ENCODE data around the gene CAMTA1.

CAMTA1 gene

GRCh38 chr1:7383671-7384520 is 598.6 kb downstream of the CAMTA1 start:
- DNase-seq: no peak

- DNase-seq: no peak
Observed at GRCh38 chr1:7384679-7385078, 599.4 kb downstream of the CAMTA1 start.

- no peak for DNase-seq
Observed at GRCh38 chr1:7385471-7386225, 600.4 kb downstream of the CAMTA1 start.

GRCh38 chr1:7386226-7387052 is 601.2 kb downstream of the CAMTA1 start:
- no peak for DNase-seq

GRCh38 chr1:7387053-7387927 is 602.0 kb downstream of the CAMTA1 start:
- no peak for DNase-seq

GRCh38 chr1:7388141-7388487 is 602.9 kb downstream of the CAMTA1 start:
- no peak for DNase-seq

- no peak for DNase-seq
Observed at GRCh38 chr1:7388488-7389185, 603.4 kb downstream of the CAMTA1 start.

GRCh38 chr1:7389201-7389905 is 604.1 kb downstream of the CAMTA1 start:
- no peak for DNase-seq

GRCh38 chr1:7389906-7390603 is 604.8 kb downstream of the CAMTA1 start:
- DNase-seq: no peak

GRCh38 chr1:7390604-7391000 is 605.3 kb downstream of the CAMTA1 start:
- DNase-seq: no peak

- DNase-seq: no peak
Observed at GRCh38 chr1:7393136-7393535, 607.9 kb downstream of the CAMTA1 start.

- DNase-seq: no peak
Observed at GRCh38 chr1:7395251-7395650, 610.0 kb downstream of the CAMTA1 start.

GRCh38 chr1:7398982-7399381 is 613.7 kb downstream of the CAMTA1 start:
- DNase-seq: no peak

- no peak for DNase-seq
Observed at GRCh38 chr1:7399514-7400125, 614.4 kb downstream of the CAMTA1 start.

GRCh38 chr1:7400566-7400965 is 615.3 kb downstream of the CAMTA1 start:
- no peak for DNase-seq

GRCh38 chr1:7401814-7402547 is 616.7 kb downstream of the CAMTA1 start:
- no peak for DNase-seq

- DNase-seq: no peak
Observed at GRCh38 chr1:7402548-7402850, 617.2 kb downstream of the CAMTA1 start.

- no peak for DNase-seq
Observed at GRCh38 chr1:7403265-7404045, 618.2 kb downstream of the CAMTA1 start.
